GM12878 (cell line): ENCODE data around the gene SBNO2. TPM values are rescaled to one million over a fixed set of nuclear protein-coding genes. Genes with fewer than 3 reads are reported as not detected.

Source experiments
- ATAC-seq: fragments of 200-7000 bp; cut with Tn5 transposase; 3 replicates; pipeline ENCODE4 v1.9.1; 2020; ENCODE audit warnings: mild to moderate bottlenecking, moderate library complexity
- BruUV-seq: library from RNA; stranded (reverse); fragments of 400-500 nt; replicated peaks from 2 replicates; lab custom pipeline; 2021; lab: Mats Ljungman, UMichigan
- CTCF ChIA-PET: fragments of 300-600 bp; sonication (Branson Sonifier 250); formaldehyde crosslinking; extraction: SDS; loops from one replicate; lab custom pipeline; 2021; ENCODE audit warnings: inconsistent platforms; lab: Yijun Ruan, JAX
- POLR2A ChIA-PET: fragments of 350-600 bp; formaldehyde crosslinking; extraction: SDS; loops from one replicate; lab custom pipeline; 2021; ENCODE audit warnings: inconsistent platforms; lab: Charles Lee
- RAD21 ChIA-PET: fragments of 300-600 bp; sonication (Branson Sonifier 250); formaldehyde crosslinking; loops from one replicate; lab custom pipeline; 2023; ENCODE audit warnings: antibody characterized with exemption; ENCODE audit not compliant: unreplicated experiment; lab: Charles Lee
- SMC1A ChIA-PET: fragments of 300-600 bp; sonication (Branson Sonifier 250); formaldehyde crosslinking; loops from one replicate; lab custom pipeline; 2023; ENCODE audit not compliant: unreplicated experiment, uncharacterized antibody; lab: Charles Lee
- DNase-seq: peaks from one replicate; pipeline ENCODE4 v3.0.0-alpha.2; 2011; ENCODE audit warnings: low read depth, low spot score
- FAIRE-seq: peaks from 3 replicates; lab custom pipeline; 2011; peaks lifted over from hg19 to GRCh38; lab: Jason Lieb, UNC
- H2AFZ ChIP-seq: 2 replicates; pipeline ENCODE4 v1.6.0; 2011; ENCODE audit warnings: low read depth, low read length, control low read depth; ENCODE audit not compliant: control insufficient read depth
- H3K27ac ChIP-seq: 2 replicates; pipeline ENCODE4 v1.5.1; 2011; ENCODE audit warnings: control low read depth; ENCODE audit not compliant: control insufficient read depth, insufficient read depth
- H3K27me3 ChIP-seq, 2 experiments: replicated peaks in 1 of 2; 2 replicates each; pipeline versions ENCODE4 v1.6.0 to v1.6.1; 2011; ENCODE audit warnings: low read length in 1 of 2; ENCODE audit not compliant: control insufficient read depth in 2 of 2, insufficient read depth in 2 of 2
- H3K36me3 ChIP-seq, 2 experiments: 2 replicates each; pipeline ENCODE4 v1.5.1; 2011; ENCODE audit warnings: low read length in 1 of 2; ENCODE audit not compliant: control insufficient read depth in 2 of 2, insufficient read depth in 2 of 2
- H3K4me1 ChIP-seq: 2 replicates; pipeline ENCODE4 v1.6.1; 2011; ENCODE audit warnings: mild to moderate bottlenecking, low read length, moderate library complexity, mixed read lengths; ENCODE audit not compliant: control insufficient read depth, insufficient read depth
- H3K4me2 ChIP-seq: 2 replicates; pipeline ENCODE4 v1.6.0; 2011; ENCODE audit warnings: control low read depth; ENCODE audit not compliant: control insufficient read depth, insufficient read depth
- H3K4me3 ChIP-seq: fragments of 200-600 bp; sonication (generic); 2 replicates; pipeline ENCODE4 v1.5.1; 2016
- H3K79me2 ChIP-seq: 2 replicates; pipeline ENCODE4 v1.6.0; 2011; ENCODE audit warnings: low read length; ENCODE audit not compliant: control insufficient read depth, insufficient read depth
- H3K9ac ChIP-seq: 2 replicates; pipeline ENCODE4 v1.8.0; 2011; ENCODE audit warnings: low read length, control low read depth, mixed read lengths; ENCODE audit not compliant: control insufficient read depth, insufficient read depth
- H3K9me3 ChIP-seq: replicated peaks from 3 replicates; pipeline ENCODE4 v1.5.1; 2011; ENCODE audit warnings: mild to moderate bottlenecking, low read length; ENCODE audit not compliant: control insufficient read depth, insufficient read depth
- H4K20me1 ChIP-seq: 2 replicates; pipeline ENCODE4 v1.6.0; 2011; ENCODE audit not compliant: control insufficient read depth, insufficient read depth
- NFYA ChIP-seq: IDR thresholded peaks from 2 replicates; pipeline ENCODE4 v1.6.1; 2011; ENCODE audit warnings: low read depth, mild to moderate bottlenecking, low read length, improper control_type of control experiment, borderline replicate concordance
- SMC3 ChIP-seq: IDR thresholded peaks from 2 replicates; pipeline ENCODE4 v1.6.1; 2011; ENCODE audit warnings: low read length, improper control_type of control experiment, borderline replicate concordance
- SP1 ChIP-seq: IDR thresholded peaks from one replicate; pipeline ENCODE4 v1.6.1; 2011; ENCODE audit warnings: low read depth, low read length
- TAF1 ChIP-seq: IDR thresholded peaks from 2 replicates; pipeline ENCODE4 v1.6.1; 2011; ENCODE audit warnings: mild to moderate bottlenecking, low read depth, low read length, borderline replicate concordance
- TCF12 ChIP-seq: IDR thresholded peaks from 2 replicates; pipeline ENCODE4 v1.6.1; 2011; ENCODE audit warnings: low read depth, mild to moderate bottlenecking, low read length
- WGBS: methylation state at CpG from one replicate; pipeline ENCODE4 v1.1.6; 2016; ENCODE audit warnings: low lambda C conversion rate; ENCODE audit not compliant: insufficient replicate concordance, insufficient coverage; ENCODE audit errors: missing lambda C conversion rate; 5-methylcytosine and 5-hydroxymethylcytosine counted together
- in situ Hi-C: fragments of 300-500 bp; cut with MboI; formaldehyde crosslinking; loops from 9 replicates; pipeline ENCODE4 v1.14.3; 2018; ENCODE audit warnings: mixed read lengths
- intact Hi-C: fragments of 100-400 bp; cut with micrococcal nuclease; formaldehyde crosslinking; loops from one replicate; pipeline ENCODE4 v1.14.2; 2022; ENCODE audit not compliant: unreplicated experiment
- polyA plus RNA-seq, 11 experiments: library from polyadenylated mRNA; depleted of rRNA in 4 of 11; unstranded in 6 of 11; stranded (reverse) in 5 of 11; fragments of >200 nt; fragmentation: Nextera tagmentation in 4 of 11; fragmentation: Illumina TruSeq in 1 of 11; extraction: Ambion mirVana in 4 of 11; extraction: Trizol in 1 of 11; gene quantifications; 1 replicate in 1 of 11; 2 replicates in 10 of 11; pipeline versions ENCODE4 v1.2.1 to v1.2.3, GENCODE V29; 2011 to 2016; ENCODE audit warnings: inconsistent platforms in 2 of 11, missing spikeins in 2 of 11, low read depth in 1 of 11
- total RNA-seq, 4 experiments: library from RNA; depleted of rRNA in 3 of 4; stranded (reverse); fragments of >200 nt in 3 of 4; fragmentation: Illumina TruSeq in 1 of 4; extraction: Trizol in 1 of 4; gene quantifications; 2 replicates each; pipeline versions ENCODE4 v1.2.1 to v1.2.3, GENCODE V29; 2013 to 2021
- TF ChIP-seq, protein P1 (sequence below): IDR thresholded peaks from 2 replicates; pipeline ENCODE4 v1.6.1; 2012; ENCODE audit warnings: mild to moderate bottlenecking, low read depth, low read length

SBNO2 gene
- total and polyA plus RNA-seq, 10 of the 15 experiments (the other 5 are each of a cell fraction or from before 2014, with no cell fraction given) = 0.08 to 44.6 (median 5.4) TPM

DNA sequence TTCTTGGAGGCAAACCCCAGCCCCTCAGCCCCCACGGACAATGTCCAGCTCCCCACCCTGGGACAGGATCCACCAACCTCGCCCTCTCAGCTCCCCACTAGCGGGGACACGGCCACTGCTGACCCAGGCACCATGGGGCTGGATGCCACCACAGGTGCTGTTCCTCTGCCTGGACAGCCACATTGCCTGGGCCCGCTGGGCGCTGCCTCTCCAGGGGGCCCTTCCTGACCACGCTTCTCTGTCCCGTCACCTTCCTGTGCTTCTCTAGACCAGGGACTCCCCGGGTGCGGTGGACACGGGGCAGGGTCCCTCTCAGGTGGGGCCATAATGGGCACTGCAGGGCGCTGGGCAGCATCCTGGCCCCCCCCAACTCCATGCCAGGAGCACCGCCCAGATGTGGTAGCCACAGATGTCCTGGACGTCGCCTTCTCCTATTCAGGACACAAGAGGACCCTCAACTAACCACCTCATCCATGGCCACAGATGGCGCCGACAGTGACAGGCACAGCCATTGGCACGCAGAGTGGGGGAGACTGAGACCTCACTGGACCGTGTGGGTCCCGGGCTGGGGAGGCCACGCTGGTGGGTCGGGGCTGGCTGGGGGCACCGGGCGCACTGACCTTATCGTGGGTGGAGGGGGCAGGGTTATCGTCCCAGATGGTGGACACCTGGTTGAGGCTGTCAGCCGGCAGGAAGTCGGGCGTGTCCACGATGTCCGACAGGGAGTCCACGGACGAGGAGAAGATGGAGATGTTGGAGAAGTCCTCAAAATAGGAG is 46.9 kb downstream of the SBNO2 start:
- ChIA-PET CTCF (no interaction called here), SMC1A (no interaction called here), RAD21 (no interaction called here), POLR2A (no interaction called here)
- Histone ChIP-seq H4K20me1 (no peaks in the 10 kb centered on the region; the same call in 1 of the 2 replicates), H3K27me3 (no peaks in the 10 kb centered on the region), H3K4me2 (no peak overlapping the region), H3K4me3 (no peak overlapping the region), H3K4me1 (peaks cover 12% of the 10 kb centered on the region), H2AFZ (no peak overlapping the region), H3K79me2 (peaks cover 30% of the 10 kb centered on the region), H3K36me3 (peaks cover 3 to 33% of the 10 kb centered on the region in 2 experiments), H3K27ac (no peak overlapping the region), H3K9me3 (no peaks in the 10 kb centered on the region)
- DNase-seq (no peak), FAIRE-seq (no peak), ATAC-seq (no peak)
- 90% methylated on average over 27 of the region's 33 CpGs for WGBS
- no TSS peak for BruUV-seq
- in situ Hi-C loops (no loop called here), intact Hi-C loops (no loop called here)
- TF ChIP-seq SP1 = no peak
- no peak for TF ChIP-seq TAF1
- TF ChIP-seq TCF12 = no peak
- no peak for TF ChIP-seq NFYA
- TF ChIP-seq, protein P1, sequence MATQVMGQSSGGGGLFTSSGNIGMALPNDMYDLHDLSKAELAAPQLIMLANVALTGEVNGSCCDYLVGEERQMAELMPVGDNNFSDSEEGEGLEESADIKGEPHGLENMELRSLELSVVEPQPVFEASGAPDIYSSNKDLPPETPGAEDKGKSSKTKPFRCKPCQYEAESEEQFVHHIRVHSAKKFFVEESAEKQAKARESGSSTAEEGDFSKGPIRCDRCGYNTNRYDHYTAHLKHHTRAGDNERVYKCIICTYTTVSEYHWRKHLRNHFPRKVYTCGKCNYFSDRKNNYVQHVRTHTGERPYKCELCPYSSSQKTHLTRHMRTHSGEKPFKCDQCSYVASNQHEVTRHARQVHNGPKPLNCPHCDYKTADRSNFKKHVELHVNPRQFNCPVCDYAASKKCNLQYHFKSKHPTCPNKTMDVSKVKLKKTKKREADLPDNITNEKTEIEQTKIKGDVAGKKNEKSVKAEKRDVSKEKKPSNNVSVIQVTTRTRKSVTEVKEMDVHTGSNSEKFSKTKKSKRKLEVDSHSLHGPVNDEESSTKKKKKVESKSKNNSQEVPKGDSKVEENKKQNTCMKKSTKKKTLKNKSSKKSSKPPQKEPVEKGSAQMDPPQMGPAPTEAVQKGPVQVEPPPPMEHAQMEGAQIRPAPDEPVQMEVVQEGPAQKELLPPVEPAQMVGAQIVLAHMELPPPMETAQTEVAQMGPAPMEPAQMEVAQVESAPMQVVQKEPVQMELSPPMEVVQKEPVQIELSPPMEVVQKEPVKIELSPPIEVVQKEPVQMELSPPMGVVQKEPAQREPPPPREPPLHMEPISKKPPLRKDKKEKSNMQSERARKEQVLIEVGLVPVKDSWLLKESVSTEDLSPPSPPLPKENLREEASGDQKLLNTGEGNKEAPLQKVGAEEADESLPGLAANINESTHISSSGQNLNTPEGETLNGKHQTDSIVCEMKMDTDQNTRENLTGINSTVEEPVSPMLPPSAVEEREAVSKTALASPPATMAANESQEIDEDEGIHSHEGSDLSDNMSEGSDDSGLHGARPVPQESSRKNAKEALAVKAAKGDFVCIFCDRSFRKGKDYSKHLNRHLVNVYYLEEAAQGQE = no peak
- no peak for TF ChIP-seq SMC3
- TF ChIP-seq, all 136 proteins: peak for 0
- no peak overlapping the region for H3K9ac ChIP-seq
